ENCODE measurements around the gene ARSB.

- TF ChIP-seq CTCF (IDR thresholded peaks at IDR 0.05) (no peak), POLR2AphosphoS5 (IDR thresholded peaks at IDR 0.05; ENCODE audit: low read depth, low read length) (no peak), TCF7L2 (IDR thresholded peaks at IDR 0.05; ENCODE audit: low read depth, low read length) (no peak)
Observed at GRCh38 chr5:78744951-78745534, 240.1 kb downstream of the ARSB start.
